ENCODE results near the gene ARG2.

DNA sequence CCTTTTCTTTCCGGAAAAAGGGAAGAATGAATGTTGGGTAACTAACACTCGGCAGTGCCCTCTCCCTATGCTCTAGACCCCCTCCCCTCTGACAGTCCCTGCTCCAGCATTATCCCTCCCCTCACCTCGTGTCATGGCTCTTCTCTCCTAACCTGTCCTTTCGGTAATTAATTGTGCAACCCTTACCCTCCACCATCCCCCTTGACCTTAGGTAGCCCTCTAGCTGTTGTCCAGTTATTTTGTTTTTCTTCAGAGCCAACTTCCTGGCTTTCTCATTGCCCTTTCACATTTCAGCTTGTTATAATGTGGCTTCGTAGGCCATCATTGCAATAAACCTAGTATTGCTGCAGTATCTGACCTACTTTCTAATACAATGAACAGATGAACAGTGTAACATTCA lies 11.2 kb downstream of the ARG2 start:
- TF ChIP-seq POLR2AphosphoS5 (IDR thresholded peaks at IDR 0.05): no peak
- TF ChIP-seq, protein P1, sequence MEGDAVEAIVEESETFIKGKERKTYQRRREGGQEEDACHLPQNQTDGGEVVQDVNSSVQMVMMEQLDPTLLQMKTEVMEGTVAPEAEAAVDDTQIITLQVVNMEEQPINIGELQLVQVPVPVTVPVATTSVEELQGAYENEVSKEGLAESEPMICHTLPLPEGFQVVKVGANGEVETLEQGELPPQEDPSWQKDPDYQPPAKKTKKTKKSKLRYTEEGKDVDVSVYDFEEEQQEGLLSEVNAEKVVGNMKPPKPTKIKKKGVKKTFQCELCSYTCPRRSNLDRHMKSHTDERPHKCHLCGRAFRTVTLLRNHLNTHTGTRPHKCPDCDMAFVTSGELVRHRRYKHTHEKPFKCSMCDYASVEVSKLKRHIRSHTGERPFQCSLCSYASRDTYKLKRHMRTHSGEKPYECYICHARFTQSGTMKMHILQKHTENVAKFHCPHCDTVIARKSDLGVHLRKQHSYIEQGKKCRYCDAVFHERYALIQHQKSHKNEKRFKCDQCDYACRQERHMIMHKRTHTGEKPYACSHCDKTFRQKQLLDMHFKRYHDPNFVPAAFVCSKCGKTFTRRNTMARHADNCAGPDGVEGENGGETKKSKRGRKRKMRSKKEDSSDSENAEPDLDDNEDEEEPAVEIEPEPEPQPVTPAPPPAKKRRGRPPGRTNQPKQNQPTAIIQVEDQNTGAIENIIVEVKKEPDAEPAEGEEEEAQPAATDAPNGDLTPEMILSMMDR (IDR thresholded peaks at IDR 0.05 in 8 of 11, conservative IDR thresholded peaks at IDR 0.05 in 3 of 11): no peak
